Stimulated activated naive CD4-positive, alpha-beta T cell (primary cell): ENCODE results near the gene DCTN3.

ENCODE experiments used
- DNase-seq, 6 experiments: peaks; one replicate each; lab custom pipeline; 2025; lab: John Stamatoyannopoulos, UW

The DCTN3 gene

DNA sequence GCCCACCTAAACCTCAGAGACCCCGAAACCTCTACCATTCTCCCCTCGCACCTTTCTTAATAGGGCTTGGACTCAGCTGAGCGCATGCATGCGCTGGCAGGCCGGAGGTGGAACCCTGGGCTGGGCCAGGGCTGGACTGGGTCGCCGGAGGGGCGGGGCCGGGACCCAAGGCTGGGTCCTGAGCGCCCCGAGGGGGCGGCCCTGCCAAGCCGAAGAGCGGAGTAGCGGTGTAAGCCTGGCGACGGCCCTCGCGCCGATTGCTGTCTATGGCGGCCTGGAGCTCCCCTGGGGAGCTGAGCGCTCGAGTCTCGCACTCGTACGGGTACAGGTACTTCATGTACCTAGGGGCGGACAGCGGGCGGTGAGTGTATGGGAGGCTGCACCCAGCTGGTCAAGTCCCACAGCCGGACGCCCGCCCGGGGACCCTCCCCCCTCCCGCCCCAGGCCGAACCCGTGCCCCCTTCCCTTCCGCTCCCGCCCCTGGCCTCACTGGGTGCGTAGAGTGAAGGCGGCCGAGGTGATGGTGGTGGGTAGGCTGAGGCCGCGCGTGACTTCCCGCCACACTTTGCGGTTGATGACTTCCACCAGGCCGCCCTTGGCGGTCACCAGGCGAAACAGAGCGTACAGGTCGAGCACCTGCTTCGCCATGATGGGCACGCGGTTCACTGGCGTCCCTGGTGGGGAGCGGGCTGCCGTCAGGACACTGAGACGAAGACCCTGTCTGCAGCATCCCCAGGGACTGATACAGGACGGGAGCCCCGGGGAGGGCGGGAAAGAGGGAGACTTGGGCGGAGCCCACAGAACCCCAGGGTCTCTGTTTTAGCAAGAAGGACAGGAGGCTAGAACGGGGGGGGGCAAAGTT, 3.3 kb upstream of the DCTN3 start:
- peak in 4 of 6 experiments; percentile 12 to 39 (median 18) for DNase-seq

DNA sequence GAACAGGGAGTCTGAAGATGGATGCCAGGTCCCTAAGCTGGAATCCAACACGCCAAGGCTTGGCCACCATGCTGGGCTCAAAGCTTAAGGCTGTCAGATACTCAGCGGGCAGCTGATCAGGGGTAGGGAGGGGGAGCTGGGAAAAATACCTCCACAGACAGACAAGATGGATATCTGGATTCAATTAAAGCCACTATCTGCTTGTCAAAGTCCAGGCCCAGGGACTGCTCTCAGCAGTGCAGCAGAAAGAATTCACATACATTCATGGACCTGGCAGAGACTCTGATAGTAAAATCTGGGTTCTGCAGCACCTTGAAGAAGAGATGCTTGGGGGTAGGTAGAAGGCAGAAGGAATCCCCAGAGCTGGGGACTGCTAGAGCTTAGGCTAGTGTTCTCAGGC, 5.2 kb downstream of the DCTN3 start:
- no peak for DNase-seq

DNA sequence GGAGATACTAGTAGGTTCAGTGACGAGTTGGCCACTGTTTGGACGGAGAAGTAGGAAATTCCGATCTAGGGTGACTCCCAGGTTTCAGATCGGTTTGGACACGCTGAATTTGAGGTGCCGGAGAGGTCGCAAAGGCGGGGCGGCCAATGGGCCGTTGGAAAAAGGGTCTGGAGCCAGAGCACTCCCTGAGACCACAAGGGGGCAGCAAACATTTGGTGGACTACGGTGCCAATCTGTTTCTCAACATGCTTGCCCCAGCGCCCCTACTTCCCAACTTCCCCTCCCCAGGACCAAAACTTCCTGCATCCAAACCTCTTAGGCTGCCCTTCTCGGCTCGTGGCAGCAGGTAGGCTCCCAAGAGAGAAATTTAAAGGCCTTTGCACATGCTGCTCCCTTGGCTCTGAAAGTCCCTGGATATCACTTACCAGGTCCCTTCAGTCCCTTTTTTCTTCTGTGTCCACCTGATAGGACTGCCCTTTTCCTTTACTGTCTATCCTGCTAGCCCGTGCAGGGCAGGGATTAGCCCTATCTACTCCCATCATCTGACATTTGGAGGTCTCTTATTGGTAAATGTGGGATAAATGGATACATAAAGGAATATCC, 7.4 kb downstream of the DCTN3 start:
- peak; percentile 27 to 74 (median 52) for DNase-seq

DNA sequence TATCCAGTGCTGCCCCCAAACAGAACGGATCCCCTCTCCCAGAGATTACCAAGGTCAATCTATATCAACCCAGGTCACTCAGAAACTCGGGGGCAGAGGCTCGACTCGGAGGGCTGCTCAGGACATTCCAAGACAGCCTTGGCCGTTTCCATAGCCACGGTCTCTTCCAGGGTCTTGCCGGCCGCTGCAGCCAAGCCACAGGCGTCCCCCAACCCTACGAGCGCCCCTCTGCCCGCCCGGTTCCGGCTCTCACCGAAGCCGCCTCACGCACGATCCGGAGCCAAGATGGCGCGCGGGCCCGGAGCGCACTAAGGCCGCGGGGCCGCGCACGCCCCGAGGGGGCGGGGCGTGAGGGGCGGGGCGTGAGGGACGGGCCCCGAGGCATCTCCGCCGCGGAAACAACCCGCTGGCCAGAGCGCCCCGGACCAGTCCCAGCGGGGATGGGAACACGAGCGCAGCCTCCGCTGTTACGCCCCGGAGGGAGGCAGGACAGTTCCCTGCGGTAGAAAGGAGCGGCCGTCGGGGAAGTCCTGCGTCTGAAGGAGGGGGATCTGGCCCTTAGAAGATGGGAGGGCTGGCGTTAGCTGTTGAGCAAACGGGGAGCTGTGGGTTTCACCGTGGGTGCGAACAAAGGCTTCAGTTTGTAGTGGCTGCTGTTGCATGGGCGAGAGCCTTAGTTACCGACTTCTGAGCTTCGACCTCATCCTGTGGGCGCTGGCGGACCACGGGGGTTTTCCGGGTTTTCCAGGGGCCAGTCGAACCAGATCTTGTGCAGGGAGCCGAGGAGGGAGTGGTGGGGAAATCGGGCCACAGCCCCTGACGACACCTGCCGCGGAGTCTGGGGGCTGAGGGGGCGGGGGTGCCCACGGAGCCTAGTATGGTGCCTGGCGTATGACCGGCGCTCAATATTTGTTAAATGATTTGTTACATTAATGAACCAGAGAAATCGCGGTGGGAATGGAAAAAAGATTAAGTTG, 8.2 kb downstream of the DCTN3 start, which contains the start of gene RPP25L:
Gene RPP25L (minus strand): TSS at position 287 of the 977 bp plus-strand sequence. CDS start 801 bp downstream, outside the sequence.
- peak; percentile 75 to 90 (median 82) for DNase-seq

DNA sequence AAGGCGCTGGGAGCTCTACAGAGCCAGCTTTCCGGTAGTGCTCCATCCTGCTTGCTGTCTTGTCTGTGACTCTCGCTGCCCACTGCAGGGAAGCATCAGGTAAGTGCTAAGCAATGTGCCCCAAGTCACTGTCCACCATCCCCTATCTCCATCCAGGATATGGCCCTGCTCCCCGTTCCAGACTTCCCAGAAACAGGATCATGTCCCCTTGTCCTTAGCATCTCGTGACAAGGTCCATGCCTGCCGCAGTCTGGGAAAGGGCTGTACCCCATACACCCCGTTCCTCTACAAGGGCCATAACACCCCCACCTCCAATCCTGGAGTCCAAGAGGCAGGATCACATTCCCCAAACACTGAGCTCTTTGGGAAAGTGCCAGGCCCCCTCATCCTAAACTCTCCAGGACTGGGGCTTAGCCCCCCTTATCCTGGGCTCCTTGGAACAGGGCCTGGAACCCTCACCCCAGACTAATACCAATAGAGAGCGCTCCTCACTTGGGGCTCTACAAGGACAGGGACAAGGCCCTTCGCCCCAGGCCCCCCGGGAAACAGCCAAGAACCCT, 9.0 kb downstream of the DCTN3 start:
- peak in 1 of 6 experiments; percentile 60 for DNase-seq

DNA sequence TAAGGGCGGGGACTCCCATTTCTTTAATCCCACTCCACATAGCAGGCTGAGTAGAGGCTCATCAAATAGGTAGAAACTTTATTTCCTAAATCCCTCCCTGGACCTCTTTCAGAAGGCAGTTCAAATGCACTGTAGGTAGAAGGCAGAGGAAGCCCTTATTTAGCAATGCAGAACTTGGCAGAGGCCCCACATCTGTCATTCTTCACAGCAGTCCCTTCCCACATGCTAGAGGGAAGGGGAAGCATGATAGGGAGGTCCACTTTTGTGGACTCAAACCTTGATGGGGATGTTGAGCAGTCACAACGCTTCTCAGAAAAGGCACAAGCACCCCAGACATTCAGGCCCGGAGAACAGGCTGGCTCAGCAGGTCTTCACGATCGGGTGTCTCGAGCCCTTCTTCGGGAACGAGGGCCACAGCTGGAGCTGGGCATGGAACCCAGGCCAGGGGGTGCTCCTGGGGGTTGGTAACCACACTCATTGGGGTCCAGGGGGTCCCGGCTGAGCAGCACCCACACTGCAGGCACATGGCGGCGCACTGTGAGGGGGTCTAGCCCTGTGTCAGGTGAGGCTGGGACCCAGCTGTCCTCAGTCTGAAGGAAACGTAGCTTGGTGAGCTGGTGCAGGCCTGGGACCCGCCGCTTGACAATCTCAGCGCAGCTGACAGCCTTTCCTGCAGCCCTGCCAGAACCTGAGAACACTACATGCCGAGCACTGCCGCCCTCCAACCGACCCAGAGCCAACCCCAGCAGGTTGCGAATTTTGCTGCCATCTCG, 9.7 kb downstream of the DCTN3 start:
- DNase-seq = no peak

DNA sequence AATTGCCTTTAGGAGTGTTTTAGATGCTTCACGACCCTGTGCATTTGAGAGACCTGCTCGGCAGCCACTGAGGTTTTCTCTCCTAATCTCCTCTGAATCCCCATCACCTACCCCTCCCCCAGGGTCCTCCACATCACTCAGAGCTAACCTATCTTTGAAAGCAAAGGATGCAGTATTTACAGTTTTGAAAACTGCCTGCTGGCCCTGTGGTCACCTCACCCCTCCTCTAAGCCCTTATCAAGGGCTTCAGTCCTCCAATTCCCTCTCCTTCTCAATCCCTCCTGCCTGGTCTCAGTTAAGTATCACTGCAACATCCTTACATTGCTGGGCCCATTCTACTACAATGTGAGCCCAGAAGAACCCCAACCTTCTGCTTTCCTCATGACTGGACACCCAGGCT, 13.0 kb downstream of the DCTN3 start:
- DNase-seq = no peak

DNA sequence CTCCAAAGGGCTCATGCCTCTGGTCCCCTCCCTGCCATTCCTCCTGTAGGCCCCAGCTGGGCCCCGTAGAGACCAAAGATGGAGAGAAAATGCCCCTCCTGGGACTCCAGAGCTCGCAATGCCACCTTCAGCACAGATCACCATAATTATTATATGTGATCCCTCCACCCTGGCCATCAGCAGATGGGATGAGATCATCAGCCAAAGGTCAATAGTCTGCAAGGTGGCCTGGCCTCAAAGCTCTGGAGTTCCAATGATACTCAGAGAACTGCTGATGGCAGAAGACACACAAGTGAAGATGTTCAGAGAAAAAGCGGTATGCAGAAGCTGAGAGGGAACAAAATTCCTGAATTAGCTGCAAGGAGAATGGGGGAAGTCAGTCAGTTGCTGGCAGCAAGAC, 13.4 kb downstream of the DCTN3 start:
- no peak for DNase-seq

DNA sequence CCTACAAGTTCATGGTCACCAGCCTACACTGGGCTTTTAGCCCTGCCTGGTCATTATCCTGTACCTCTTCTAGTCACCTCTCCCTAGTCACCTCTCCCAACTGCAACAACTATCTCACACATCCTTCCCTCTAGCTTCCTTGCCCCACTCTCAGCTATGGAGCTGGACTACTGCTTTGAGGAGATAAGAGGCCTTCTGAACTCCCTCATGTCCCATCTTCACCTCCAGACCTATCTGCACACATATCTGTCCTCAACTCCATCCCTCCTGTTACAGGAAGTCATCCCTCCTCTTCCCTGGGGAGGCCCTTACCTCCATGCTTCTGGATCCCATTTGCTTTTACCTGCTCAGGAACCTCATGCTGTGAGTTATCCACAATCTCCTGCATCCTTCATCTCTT, 14.1 kb downstream of the DCTN3 start:
- DNase-seq = no peak

DNA sequence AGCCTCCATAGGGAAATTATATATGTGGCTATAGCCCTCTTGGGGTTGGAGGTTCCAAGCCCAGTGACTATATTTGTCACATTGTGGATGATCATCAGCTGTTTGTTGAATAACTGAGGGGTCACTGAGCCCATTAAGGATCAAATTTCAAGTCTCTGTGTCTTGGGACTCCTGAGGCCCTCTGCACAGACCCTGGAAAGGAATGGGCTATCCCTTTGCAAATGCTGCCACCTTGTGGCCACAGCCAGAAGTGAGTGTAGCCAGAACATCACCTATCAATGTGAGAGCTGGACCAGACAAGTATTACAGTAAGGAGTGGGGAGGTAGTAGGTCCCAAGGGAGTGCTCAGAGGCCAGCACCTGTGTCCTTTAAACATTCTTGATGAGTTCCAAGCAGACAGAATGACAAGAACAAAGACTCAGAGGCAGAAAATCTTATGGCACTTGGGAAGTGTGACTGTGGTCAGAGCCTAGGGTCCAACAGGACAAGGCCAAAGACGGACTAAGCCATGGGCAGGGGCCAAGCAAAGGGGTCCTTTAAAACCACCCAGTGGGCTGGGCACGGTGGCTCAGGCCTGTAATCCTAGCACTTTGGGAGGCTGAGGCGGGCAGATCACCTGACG, 16.6 kb downstream of the DCTN3 start:
- DNase-seq = peak; percentile 20 to 80 (median 70)

DNA sequence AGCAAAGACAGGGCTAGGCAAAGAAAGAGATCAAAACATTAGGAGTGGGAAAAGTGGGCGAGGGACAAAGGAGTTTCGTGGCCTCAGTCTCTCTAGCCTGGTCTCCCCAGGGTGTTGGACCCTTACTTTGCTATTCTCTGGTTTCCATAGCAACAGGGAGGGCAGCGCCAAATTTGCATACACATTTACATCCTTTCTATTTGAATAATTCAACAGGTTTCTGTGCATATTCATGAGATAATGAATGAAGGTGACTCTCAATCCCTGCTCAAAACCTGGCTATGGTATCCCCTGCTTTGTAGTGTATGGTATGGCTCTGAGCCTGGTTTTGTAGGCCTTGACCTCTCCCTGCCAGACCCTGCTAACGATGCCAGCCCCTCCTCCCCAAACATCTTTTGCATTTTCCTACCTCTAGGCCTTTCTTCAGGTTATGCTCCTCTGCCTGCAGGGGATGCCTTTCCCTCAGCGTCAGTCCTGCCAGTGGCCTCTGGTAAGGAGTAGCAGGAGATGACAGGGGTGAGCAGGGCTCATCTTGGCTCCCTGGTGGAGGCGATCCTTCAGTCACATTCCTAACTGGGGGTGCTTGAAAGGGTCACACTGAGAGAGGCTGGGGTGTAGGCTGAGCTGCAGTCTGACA, 18.2 kb downstream of the DCTN3 start:
- DNase-seq = no peak

DNA sequence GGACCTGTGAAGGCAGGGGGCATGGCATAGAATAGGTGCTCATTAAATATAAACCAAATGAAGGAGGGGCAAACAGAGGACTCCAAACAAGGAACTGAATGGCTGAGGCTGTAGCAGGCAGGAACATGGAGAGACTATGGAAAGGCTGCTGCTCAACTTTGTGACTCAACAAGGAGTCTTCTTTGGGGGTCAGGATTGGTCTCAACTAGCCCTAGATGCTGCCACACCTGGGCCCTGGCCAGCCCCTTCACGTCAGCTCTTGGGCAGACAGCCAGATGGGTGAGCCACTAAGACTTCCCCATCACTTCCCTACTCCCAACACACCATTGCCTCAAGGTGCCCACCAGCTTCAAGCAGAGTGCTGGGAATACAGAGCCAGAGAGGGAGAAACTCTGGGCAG, 19.4 kb downstream of the DCTN3 start:
- DNase-seq = no peak

DNA sequence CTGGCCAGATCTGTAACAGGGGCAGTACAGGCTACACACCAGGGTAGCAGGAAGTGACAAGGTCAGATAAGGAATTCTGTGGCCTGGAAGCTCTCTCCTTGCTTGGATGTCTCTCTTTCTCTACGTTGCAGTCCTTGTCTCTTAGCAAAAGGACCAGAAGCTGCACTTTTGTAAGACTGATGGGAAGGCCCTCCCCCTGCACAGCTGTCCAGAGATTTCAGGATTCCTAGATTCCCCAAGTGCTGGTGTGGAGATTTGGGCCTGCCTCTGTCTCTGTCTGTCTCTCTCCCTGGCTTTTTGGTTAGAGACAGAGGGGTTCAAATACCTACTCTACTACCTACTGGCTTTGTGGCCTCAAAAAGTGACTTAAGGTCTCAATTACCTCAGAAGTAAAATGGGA, 20.7 kb downstream of the DCTN3 start:
- DNase-seq = no peak

DNA sequence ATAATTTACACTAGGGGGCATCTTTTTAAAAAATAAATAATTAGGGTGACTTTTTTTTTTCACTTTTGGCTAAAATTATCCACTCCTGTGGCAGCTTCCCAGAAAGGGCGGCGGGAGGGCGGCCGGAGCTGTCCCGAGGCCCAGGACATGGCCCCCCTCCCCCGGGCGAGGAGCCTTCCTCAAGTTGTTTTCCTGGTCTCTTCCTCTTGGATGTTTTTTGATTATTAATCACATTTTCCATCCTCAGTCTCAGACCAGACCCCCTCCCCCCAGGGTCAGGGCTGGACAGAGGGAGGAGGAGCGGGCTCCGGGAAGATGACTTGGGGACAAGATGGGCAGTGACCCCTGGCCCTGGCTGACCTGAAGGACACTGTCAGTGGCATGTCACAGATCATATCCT, 26.1 kb downstream of the DCTN3 start:
- no peak for DNase-seq

DNA sequence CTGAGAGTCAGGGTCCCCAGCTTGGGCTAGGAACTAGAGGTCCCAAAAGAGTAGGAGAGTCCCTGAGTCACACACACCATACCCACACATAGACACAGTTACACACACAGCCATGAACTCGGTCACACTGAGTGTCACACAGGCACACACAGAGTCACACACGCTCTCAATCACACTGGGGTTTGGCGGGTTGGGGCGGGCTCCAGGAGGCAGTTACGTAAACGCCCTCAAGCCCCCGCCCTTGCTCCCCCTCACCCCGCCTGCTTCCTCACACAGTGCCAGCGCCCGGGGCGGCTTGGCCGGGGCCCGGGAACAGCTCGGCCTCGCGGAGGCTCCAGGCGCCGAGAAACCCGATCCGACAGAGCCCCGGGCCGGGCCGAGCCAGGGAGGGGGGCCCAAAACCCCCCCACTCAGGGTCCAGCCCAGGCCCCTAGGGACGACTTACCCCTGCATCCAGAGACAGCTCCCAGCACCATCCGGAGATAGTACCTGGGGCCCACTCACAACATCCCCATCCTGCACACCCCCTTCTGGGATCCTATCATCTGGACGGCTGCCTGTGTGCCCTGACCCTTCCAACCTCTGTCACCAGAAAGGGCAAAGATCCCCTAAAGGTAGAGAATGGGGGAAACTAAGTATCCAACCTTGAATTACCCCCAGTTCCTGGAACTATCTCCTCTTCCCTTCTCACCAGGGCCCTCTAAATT, 27.2 kb downstream of the DCTN3 start:
- DNase-seq = no peak

DNA sequence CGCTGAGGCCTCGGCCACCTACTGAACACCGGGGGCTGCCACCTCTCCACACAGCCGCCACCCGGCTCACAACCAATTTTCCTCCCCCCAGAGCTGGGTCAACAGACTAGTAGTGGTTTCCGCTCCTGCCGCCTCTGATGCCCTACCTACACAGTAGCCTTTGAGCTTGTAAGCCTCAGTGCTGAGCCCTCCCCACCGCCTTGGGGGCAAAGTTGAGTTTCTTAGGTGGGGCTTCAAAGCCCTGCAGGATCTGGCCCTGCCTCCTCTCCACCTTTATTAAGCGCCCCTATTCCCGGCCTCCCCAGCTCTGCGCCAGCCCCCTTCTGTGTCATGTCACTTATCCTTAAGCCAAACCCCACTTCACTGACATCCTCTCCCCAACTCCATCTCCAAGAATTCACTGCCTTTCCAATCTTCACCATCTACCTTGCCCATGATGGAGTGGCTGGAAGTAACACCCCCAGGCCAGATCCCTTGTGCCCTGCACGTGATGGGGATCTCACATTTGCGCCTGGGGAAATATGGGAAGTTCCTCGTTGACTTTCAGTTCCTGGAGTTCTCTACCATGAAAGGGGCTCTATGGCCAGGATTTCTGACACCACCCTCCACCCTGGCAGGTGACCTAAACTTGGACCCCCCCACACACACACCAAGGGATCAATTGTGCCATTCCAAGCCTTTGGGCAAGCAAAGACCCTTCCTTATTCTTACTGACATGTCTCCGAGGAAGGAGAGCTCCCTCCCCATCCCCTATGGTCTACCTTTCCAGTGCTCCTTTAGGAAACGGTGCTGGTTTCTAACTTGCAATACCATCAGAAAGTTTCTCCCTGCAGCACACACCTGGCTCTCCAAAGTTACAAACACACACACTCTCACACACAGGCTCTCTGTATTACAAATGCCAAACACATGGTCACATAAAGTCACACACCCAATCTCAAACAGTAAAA, 28.1 kb downstream of the DCTN3 start:
- no peak for DNase-seq

DNA sequence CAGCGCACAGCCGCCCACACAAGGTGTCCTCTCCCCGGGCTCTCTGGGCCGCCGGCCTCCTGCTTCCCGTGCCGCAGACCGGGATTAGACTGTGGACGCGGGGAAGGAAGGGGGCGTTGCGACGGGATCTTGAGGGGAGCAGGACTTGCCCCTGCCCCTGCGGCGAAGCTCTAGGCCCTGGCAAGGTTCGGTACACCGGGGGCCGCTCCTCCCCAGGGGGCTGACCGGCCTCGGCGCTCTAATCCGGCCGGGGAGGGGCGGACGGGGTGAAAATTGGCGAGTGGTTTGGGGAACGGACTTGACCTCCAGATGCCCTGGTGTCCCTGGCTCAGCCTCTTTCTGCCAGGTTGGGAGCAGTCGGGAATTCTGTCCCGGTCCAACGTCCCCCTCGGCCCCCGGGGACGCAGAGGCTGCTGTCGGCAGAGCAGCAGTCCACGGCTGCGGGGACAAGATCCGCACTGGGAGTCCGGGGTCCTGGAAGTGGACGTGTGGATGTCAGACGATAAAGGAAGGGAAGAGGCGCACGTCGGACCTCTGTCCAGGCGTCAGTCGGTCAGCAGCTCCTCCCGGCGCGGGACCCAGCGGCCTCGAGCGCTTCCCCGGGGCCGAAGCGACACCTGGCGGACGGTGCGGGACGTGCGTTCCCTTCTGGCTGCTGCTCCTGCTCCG, 28.9 kb downstream of the DCTN3 start:
- DNase-seq = peak; percentile 28 to 77 (median 63)
